K562 (cell line): ENCODE data around the gene FERMT3. TPM values are rescaled to one million over a fixed set of nuclear protein-coding genes. Genes with fewer than 3 reads are reported as not detected.

Experiments used
- ATF2 ChIP-seq: sonication (generic); formaldehyde crosslinking; IDR thresholded peaks from 2 replicates; pipeline ENCODE4 v1.8.1; 2022; ENCODE audit warnings: missing genetic modification reagents
- BRD9 ChIP-seq: fragments of 450-650 bp; IDR thresholded peaks from 2 replicates; pipeline ENCODE4 v1.6.1; 2018; ENCODE audit warnings: low read depth; ENCODE audit not compliant: partially characterized antibody
- CHD2 ChIP-seq: IDR thresholded peaks from 2 replicates; pipeline ENCODE4 v1.6.1; 2011; ENCODE audit warnings: low read depth, low read length
- EGR1 ChIP-seq: fragments of 450-650 bp; conservative IDR thresholded peaks from 2 replicates; pipeline ENCODE4 v1.6.1; 2017; ENCODE audit warnings: mild to moderate bottlenecking
- EWSR1 ChIP-seq: fragments of 450-650 bp; IDR thresholded peaks from 2 replicates; pipeline ENCODE4 v1.6.1; 2018; ENCODE audit warnings: borderline replicate concordance, mild to moderate bottlenecking, low read depth, moderate library complexity; ENCODE audit not compliant: partially characterized antibody
- JUN ChIP-seq, 2 experiments: sonication (generic) in 1 of 2; formaldehyde crosslinking in 1 of 2; IDR thresholded peaks; 2 replicates each; pipeline versions ENCODE4 v1.6.1 to v1.8.0; 2012 to 2022; ENCODE audit warnings: borderline replicate concordance in 2 of 2, mild to moderate bottlenecking in 2 of 2, improper control_type of control experiment in 1 of 2, low read depth in 1 of 2, low read length in 1 of 2, missing genetic modification reagents in 1 of 2
- NFE2L1 ChIP-seq: fragments of 450-650 bp; IDR thresholded peaks from 2 replicates; pipeline ENCODE4 v1.6.1; 2016; ENCODE audit warnings: missing genetic modification characterization, low read depth, mild to moderate bottlenecking, missing compliant biosample characterization, moderate library complexity, borderline replicate concordance
- RBM15 ChIP-seq: fragments of 200-400 bp; formaldehyde crosslinking; IDR thresholded peaks from 2 replicates; pipeline ENCODE4 v1.6.1; 2018; ENCODE audit warnings: mild to moderate bottlenecking, low read length, moderate library complexity; ENCODE audit not compliant: insufficient read depth
- RBM17 ChIP-seq: fragments of 200-400 bp; formaldehyde crosslinking; IDR thresholded peaks from 2 replicates; pipeline ENCODE4 v1.6.1; 2017; ENCODE audit warnings: low read depth, mild to moderate bottlenecking, low read length, borderline replicate concordance
- RERE ChIP-seq: sonication (generic); formaldehyde crosslinking; IDR thresholded peaks from 2 replicates; pipeline ENCODE4 v1.8.0; 2023; ENCODE audit warnings: missing genetic modification reagents, mild to moderate bottlenecking, borderline replicate concordance
- SLC30A9 ChIP-seq: fragments of 250-450 bp; sonication (Bioruptor Pico); IDR thresholded peaks from 2 replicates; pipeline ENCODE4 v1.8.0; 2022; ENCODE audit warnings: mild to moderate bottlenecking, moderate library complexity
- SMAD2 ChIP-seq: fragments of 150-350 bp; IDR thresholded peaks from 2 replicates; pipeline ENCODE4 v1.6.1; 2014; ENCODE audit warnings: low read depth, mild to moderate bottlenecking, low read length
- SP1 ChIP-seq: sonication (generic); formaldehyde crosslinking; IDR thresholded peaks from 2 replicates; pipeline ENCODE4 v1.8.1; 2022; ENCODE audit warnings: mild to moderate bottlenecking, missing genetic modification reagents
- THRA ChIP-seq: fragments of 450-650 bp; IDR thresholded peaks from 2 replicates; pipeline ENCODE4 v1.6.1; 2017; ENCODE audit warnings: mild to moderate bottlenecking, moderate library complexity
- ZBED1 ChIP-seq: IDR thresholded peaks from 2 replicates; pipeline ENCODE4 v1.6.1; 2014
- ZNF197 ChIP-seq: fragments of 200-800 bp; sonication (Bioruptor generic); IDR thresholded peaks from 2 replicates; pipeline ENCODE4 v1.6.1; 2016; ENCODE audit warnings: low read depth, missing genetic modification characterization, missing compliant biosample characterization
- ZNF280B ChIP-seq: fragments of 250-450 bp; sonication (Bioruptor Pico); IDR thresholded peaks from 2 replicates; pipeline ENCODE4 v1.5.1; 2021; ENCODE audit warnings: mild to moderate bottlenecking
- polyA plus RNA-seq, 8 experiments: library from polyadenylated mRNA; depleted of rRNA in 4 of 8; stranded (reverse) in 5 of 8; unstranded in 3 of 8; fragments of >200 nt; fragmentation: Nextera tagmentation in 2 of 8; fragmentation: Illumina TruSeq in 1 of 8; extraction: Ambion mirVana in 2 of 8; extraction: Trizol in 1 of 8; gene quantifications; 2 replicates each; pipeline versions ENCODE4 v1.2.1 to v1.2.3, GENCODE V29; 2011 to 2014; ENCODE audit warnings: inconsistent platforms in 1 of 8, missing spikeins in 1 of 8
- total RNA-seq, 7 experiments: library from RNA; depleted of rRNA in 6 of 7; stranded (reverse); fragments of >200 nt in 6 of 7; fragmentation: Illumina TruSeq in 2 of 7; extraction: Trizol in 2 of 7; gene quantifications; 2 replicates each; pipeline versions ENCODE4 v1.2.1 to v1.2.3, GENCODE V29; 2011 to 2021; ENCODE audit warnings: low replicate concordance in 1 of 7

The FERMT3 gene
- total and polyA plus RNA-seq, 9 of the 15 experiments (the other 6 are each of a cell fraction or from before 2014, with no cell fraction given): 3.2 to 275 (median 79.7) TPM

- TF ChIP-seq RERE (CRISPR knock-in tag) (no peak), SP1 (CRISPR knock-in tag) (peak; percentile 61; the same call in 1 of the 2 replicates), BRD9 (peak; percentile 25), ZNF197 (CRISPR knock-in tag) (no peak), CHD2 (peak; percentile 67), RBM15 (no peak), ATF2 (CRISPR knock-in tag) (no peak), SLC30A9 (CRISPR knock-in tag) (no peak), EGR1 (peak; percentile 76), EWSR1 (no peak), NFE2L1 (tag) (no peak), RBM17 (no peak), JUN (IDR thresholded peaks at IDR 0.05; ENCODE audit: borderline replicate concordance, low read depth, low read length) (peak; percentile 14; the same call in 1 of the 2 replicates), JUN (CRISPR knock-in tag; IDR thresholded peaks at IDR 0.05; ENCODE audit: borderline replicate concordance) (no peak), ZNF280B (CRISPR knock-in tag) (no peak), THRA (no peak), SMAD2 (no peak), ZBED1 (no peak)
Measured at GRCh38 chr11:64246871-64247728, 40.6 kb downstream of the FERMT3 start, which contains the start of gene PPP1R14B (continued).
